GM12874 (cell line): ENCODE measurements around the gene NBL1.

ENCODE experiments used
- CTCF ChIP-seq: IDR thresholded peaks from 2 replicates; pipeline ENCODE4 v1.5.1; 2011; ENCODE audit warnings: low read depth, mild to moderate bottlenecking, control low read depth, low read length, moderate library complexity; ENCODE audit not compliant: insufficient read depth

NBL1 gene

GRCh38 chr1:19685994-19686393 is 41.9 kb downstream of the NBL1 start:
- no peak for TF ChIP-seq CTCF

GRCh38 chr1:19687414-19687813 is 43.3 kb downstream of the NBL1 start:
- no peak for TF ChIP-seq CTCF

- TF ChIP-seq CTCF: no peak
Observed at GRCh38 chr1:19688041-19688842, 44.1 kb downstream of the NBL1 start.

- no peak for TF ChIP-seq CTCF
Observed at GRCh38 chr1:19689085-19689757, 45.1 kb downstream of the NBL1 start.

GRCh38 chr1:19689856-19690255 is 45.7 kb downstream of the NBL1 start:
- no peak for TF ChIP-seq CTCF

- TF ChIP-seq CTCF: no peak
Observed at GRCh38 chr1:19690342-19690741, 46.2 kb downstream of the NBL1 start.

GRCh38 chr1:19694298-19694697 is 50.2 kb downstream of the NBL1 start:
- no peak for TF ChIP-seq CTCF
